ENCODE data around the gene ZFP69B.

GRCh38 chr1:40438391-40439015, 11.8 kb upstream of the ZFP69B start:
- TF ChIP-seq CTCF (IDR thresholded peaks at IDR 0.05) (peak in 2 of 3 experiments; percentile 60 to 62), POLR2A (IDR thresholded peaks at IDR 0.05) (no peak)
